ENCODE measurements around the gene ALMS1. TPM values are rescaled to one million over a fixed set of nuclear protein-coding genes. Genes with fewer than 3 reads are reported as not detected.
"Not testable (repeated sequence)": the region's sequence is repeated elsewhere in the genome, so short reads cannot be mapped to it uniquely, and the experiment has no call there.

Gene ALMS1
- polyA plus RNA-seq, 1 experiment, result 9.3 TPM

DNA sequence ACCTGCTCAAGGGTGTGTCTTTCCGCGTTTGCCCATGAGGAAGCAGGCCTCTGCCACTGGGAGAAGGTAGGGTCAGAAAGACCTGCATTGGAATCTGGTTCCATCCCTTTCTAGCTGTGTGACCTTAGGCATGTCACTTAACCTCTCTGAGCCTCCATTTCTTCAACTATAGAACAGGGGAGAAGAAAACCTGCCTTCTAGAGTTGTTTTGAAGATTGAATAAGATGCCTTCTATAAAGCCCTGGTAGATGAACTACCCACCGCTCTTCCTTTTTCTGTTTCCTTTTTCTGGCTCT lies 256.1 kb downstream of the ALMS1 start:
- DNase-seq (ENCODE audit: low read depth, low spot score), result no peak
- ChIA-PET CTCF (no interaction called here), POLR2A (no interaction called here)
- H3K27ac ChIP-seq (ENCODE audit: low read depth, low read length), result no peak overlapping the region
- H3K27me3 ChIP-seq (ENCODE audit: control insufficient read depth, insufficient read depth, low read length), result peaks cover 6% of the 10 kb centered on the region
- peaks cover 6% of the 10 kb centered on the region; the same call in 1 of the 2 replicates for H3K9me3 ChIP-seq (ENCODE audit: control insufficient read depth, insufficient read depth, low read length)
- no peak overlapping the region for H3K4me3 ChIP-seq (ENCODE audit: low read depth, low read length)
- TF ChIP-seq, protein P1, sequence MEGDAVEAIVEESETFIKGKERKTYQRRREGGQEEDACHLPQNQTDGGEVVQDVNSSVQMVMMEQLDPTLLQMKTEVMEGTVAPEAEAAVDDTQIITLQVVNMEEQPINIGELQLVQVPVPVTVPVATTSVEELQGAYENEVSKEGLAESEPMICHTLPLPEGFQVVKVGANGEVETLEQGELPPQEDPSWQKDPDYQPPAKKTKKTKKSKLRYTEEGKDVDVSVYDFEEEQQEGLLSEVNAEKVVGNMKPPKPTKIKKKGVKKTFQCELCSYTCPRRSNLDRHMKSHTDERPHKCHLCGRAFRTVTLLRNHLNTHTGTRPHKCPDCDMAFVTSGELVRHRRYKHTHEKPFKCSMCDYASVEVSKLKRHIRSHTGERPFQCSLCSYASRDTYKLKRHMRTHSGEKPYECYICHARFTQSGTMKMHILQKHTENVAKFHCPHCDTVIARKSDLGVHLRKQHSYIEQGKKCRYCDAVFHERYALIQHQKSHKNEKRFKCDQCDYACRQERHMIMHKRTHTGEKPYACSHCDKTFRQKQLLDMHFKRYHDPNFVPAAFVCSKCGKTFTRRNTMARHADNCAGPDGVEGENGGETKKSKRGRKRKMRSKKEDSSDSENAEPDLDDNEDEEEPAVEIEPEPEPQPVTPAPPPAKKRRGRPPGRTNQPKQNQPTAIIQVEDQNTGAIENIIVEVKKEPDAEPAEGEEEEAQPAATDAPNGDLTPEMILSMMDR (IDR thresholded peaks at IDR 0.05; ENCODE audit: low read depth, low read length), result no peak

DNA sequence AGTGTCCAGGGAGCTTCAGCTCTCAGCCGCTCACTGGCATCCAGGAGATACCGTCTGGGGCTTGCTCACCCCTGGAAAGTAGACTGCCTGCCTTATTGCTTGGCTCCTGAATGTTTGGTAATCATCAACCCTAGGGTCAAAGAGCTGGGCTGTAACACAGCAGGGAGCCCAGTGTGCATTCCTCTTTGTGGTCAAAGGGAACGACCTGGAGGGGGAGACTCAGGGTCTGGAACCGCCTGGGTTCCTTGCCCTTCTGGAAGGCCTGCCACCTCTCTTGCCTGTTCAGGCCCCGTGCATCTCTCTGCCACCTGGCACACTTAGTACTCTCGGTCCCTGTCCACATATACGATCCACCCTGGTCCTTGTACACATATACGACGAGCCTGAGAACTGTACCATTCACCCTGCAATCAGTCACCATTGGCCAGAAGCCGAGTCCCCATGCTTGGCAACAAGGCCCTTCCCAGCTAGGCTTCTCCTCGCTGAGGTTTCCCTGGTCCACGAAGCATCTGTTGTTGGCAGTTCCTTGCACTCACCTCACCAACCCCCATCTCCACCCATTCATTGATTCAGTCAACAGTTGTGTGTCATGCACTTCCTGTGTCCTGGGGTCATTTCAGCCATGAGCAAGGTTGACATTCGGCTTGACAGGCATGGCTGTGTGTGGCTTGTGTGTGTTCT lies 256.8 kb downstream of the ALMS1 start, which contains the start of gene NAT8:
Gene NAT8, minus strand, starts transcription at position 85 of the 681 bp plus-strand sequence. CDS start 794 bp downstream, outside the sequence.
- peaks cover 6% of the 10 kb centered on the region; the same call in 1 of the 2 replicates for H3K9me3 ChIP-seq (ENCODE audit: control insufficient read depth, insufficient read depth, low read length)
- POLR2A ChIA-PET, result no interaction called here
- no peak within 1 kb of the TSS for H3K27ac ChIP-seq (ENCODE audit: low read depth, low read length)
- no peak within 1 kb of the TSS for H3K4me3 ChIP-seq (ENCODE audit: low read depth, low read length)
- CTCF ChIA-PET, result no interaction called here
- H3K27me3 ChIP-seq (ENCODE audit: control insufficient read depth, insufficient read depth, low read length), result peaks cover 6% of the 10 kb centered on the region
- no peak for DNase-seq (ENCODE audit: low read depth, low spot score)
- TF ChIP-seq, protein P1 (IDR thresholded peaks at IDR 0.05; ENCODE audit: low read depth, low read length), result no peak

DNA sequence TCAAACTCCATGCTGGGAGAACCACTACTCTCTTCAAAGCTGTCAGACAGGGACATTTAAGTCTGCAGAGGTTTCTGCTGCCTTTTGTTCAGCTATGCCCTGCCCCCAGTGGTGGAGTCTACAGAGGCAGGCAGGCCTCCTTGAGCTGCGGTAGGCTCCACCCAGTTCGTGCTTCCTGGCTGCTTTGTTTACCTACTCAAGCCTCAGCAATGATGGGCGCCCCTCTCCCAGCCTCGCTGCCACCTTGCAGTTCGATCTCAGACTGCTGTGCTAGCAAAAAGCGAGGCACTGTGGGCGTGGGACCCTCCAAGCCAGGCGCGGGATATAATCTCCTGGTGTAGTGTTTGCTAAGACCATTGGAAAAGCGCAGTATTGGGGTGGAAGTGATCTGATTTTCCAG lies 262.1 kb downstream of the ALMS1 start:
- DNase-seq (ENCODE audit: low read depth, low spot score); POLR2A ChIA-PET; CTCF ChIA-PET: not testable (repeated sequence)

DNA sequence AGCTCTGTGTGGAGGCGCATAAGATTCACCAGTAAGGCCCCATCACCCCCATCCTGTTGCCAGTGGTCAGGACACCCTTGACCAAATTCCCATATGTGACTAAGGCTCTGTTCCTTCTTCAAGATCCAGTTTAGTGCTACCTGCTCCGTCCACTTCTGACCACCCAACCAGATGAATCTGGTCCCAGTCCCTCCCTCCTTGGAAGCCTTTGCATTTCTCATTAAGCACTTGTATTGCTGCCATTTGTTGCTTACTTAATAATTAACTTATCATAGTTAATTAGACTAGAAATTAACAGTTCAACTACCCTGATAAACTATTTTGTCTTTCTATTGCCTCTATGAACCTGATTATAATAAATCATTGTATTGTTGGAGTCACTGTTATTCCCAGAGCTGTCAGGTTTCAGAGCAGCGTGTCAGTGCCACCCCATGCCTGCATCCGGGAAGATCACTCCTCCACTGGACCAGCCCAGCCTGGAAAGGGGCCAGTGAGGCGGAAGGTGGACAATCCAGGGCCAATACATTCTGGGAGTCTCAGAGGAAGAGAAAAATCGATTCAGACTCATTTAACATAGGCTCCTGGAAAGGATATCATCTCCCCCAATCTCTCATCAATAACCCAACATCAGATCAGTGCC lies 266.1 kb downstream of the ALMS1 start:
- no peaks in the 10 kb centered on the region for H3K9me3 ChIP-seq (ENCODE audit: control insufficient read depth, insufficient read depth, low read length)
- no peaks in the 10 kb centered on the region for H3K27me3 ChIP-seq (ENCODE audit: control insufficient read depth, insufficient read depth, low read length)
- ChIA-PET POLR2A (no interaction called here), CTCF (no interaction called here)
- H3K27ac ChIP-seq (ENCODE audit: low read depth, low read length), result no peak overlapping the region
- H3K4me3 ChIP-seq (ENCODE audit: low read depth, low read length), result no peak overlapping the region
- no peak for DNase-seq (ENCODE audit: low read depth, low spot score)
- TF ChIP-seq, protein P1 (IDR thresholded peaks at IDR 0.05; ENCODE audit: low read depth, low read length), result no peak

More for the DNA sequence above, 262.1 kb downstream of the ALMS1 start:
- not testable (repeated sequence) for H3K27ac ChIP-seq (ENCODE audit: low read depth, low read length); H3K9me3 ChIP-seq (ENCODE audit: control insufficient read depth, insufficient read depth, low read length); H3K27me3 ChIP-seq (ENCODE audit: control insufficient read depth, insufficient read depth, low read length); H3K4me3 ChIP-seq (ENCODE audit: low read depth, low read length)

DNA sequence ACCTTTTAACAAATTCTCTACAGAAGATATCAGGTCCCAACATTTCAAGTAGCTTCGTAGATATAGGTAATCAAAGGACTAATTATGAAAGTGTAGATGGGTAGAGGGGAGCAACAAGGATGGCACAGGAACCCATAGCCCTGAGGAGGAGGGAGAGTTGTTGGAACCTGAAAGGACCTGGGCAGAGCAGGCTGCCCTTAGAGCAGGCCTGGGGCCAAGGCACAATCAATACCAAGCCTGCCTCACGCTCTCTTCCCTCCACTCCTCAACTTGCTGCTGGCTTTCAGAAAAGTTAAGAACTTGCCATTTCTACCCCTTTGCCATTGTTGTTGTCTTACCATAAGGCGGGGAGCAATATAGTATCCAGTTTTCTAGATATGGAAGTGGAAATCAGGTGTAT lies 266.7 kb downstream of the ALMS1 start:
- POLR2A ChIA-PET, result no interaction called here
- Histone ChIP-seq H3K27me3 (ENCODE audit: control insufficient read depth, insufficient read depth, low read length) (no peaks in the 10 kb centered on the region), H3K9me3 (ENCODE audit: control insufficient read depth, insufficient read depth, low read length) (no peaks in the 10 kb centered on the region), H3K4me3 (ENCODE audit: low read depth, low read length) (no peak overlapping the region), H3K27ac (ENCODE audit: low read depth, low read length) (no peak overlapping the region)
- TF ChIP-seq, protein P1 (IDR thresholded peaks at IDR 0.05; ENCODE audit: low read depth, low read length), result no peak
- no peak for DNase-seq (ENCODE audit: low read depth, low spot score)
- CTCF ChIA-PET, result no interaction called here
